Tongue (tissue), 2 donors: ENCODE data around the gene CCN6. TPM values are rescaled to one million over a fixed set of nuclear protein-coding genes. Genes with fewer than 3 reads are reported as not detected.

Source experiments
- DNase-seq: peaks from one replicate; pipeline ENCODE4 v3.0.0-alpha.2; 2015
- total RNA-seq: library from RNA; depleted of rRNA; stranded (reverse); fragments of >200 nt; gene quantifications from one replicate; pipeline ENCODE4 v1.2.3, GENCODE V29; 2014

CCN6 gene
- total RNA-seq, result not detected

GRCh38 chr6:112054001-112054400, at the start of gene CCN6:
TSS of gene CCN6 (plus strand) at chr6:112054104. CDS start at chr6:112054358, 254 bp downstream.
- DNase-seq, result no peak

- peak; percentile 48 for DNase-seq
Measured at GRCh38 chr6:112004201-112005012, 49.5 kb upstream of the CCN6 start.

- DNase-seq, result peak; percentile 90
Measured at GRCh38 chr6:112005013-112005371, 48.9 kb upstream of the CCN6 start.

- DNase-seq, result peak; percentile 73
Measured at GRCh38 chr6:112007254-112007653, 46.6 kb upstream of the CCN6 start.

GRCh38 chr6:112007805-112008204, 46.1 kb upstream of the CCN6 start:
- DNase-seq, result no peak

- no peak for DNase-seq
Measured at GRCh38 chr6:112008482-112008881, 45.4 kb upstream of the CCN6 start.

- DNase-seq, result no peak
Measured at GRCh38 chr6:112010328-112010727, 43.6 kb upstream of the CCN6 start.

GRCh38 chr6:112013051-112013450, 40.9 kb upstream of the CCN6 start:
- DNase-seq, result no peak

GRCh38 chr6:112014483-112014882, 39.4 kb upstream of the CCN6 start:
- no peak for DNase-seq

- DNase-seq, result no peak
Measured at GRCh38 chr6:112015725-112016124, 38.2 kb upstream of the CCN6 start.

GRCh38 chr6:112016320-112016719, 37.6 kb upstream of the CCN6 start:
- no peak for DNase-seq

GRCh38 chr6:112017169-112017568, 36.7 kb upstream of the CCN6 start:
- DNase-seq, result no peak

- DNase-seq, result no peak
Measured at GRCh38 chr6:112017760-112018537, 36.0 kb upstream of the CCN6 start.

- DNase-seq, result peak; percentile 53
Measured at GRCh38 chr6:112018619-112019416, 35.1 kb upstream of the CCN6 start.

- DNase-seq, result no peak
Measured at GRCh38 chr6:112019589-112019988, 34.3 kb upstream of the CCN6 start.

GRCh38 chr6:112021691-112022310, 32.1 kb upstream of the CCN6 start:
- no peak for DNase-seq

- no peak for DNase-seq
Measured at GRCh38 chr6:112022749-112023148, 31.2 kb upstream of the CCN6 start.

- DNase-seq, result no peak
Measured at GRCh38 chr6:112024464-112024863, 29.4 kb upstream of the CCN6 start.

GRCh38 chr6:112026933-112027332, 27.0 kb upstream of the CCN6 start:
- DNase-seq, result no peak

- no peak for DNase-seq
Measured at GRCh38 chr6:112027942-112028674, 25.8 kb upstream of the CCN6 start.

GRCh38 chr6:112029045-112029822, 24.7 kb upstream of the CCN6 start:
- peak; percentile 68 for DNase-seq
